K562 (cell line): Measurements from ENCODE around the gene AQP11. TPM values are rescaled to one million over a fixed set of nuclear protein-coding genes. Genes with fewer than 3 reads are reported as not detected.

Experiments
- ATAC-seq: fragments of 200-7000 bp; cut with Tn5 transposase; 3 replicates; pipeline ENCODE4 v1.9.1; 2020; ENCODE audit warnings: moderate library complexity
- BruUV-seq: library from RNA; stranded (reverse); fragments of 400-500 nt; replicated peaks from 2 replicates; lab custom pipeline; 2021; lab: Mats Ljungman, UMichigan
- CTCF ChIA-PET: fragments of 300-600 bp; formaldehyde crosslinking; extraction: SDS; loops from one replicate; lab custom pipeline; 2021; ENCODE audit warnings: low intra/inter-chr PET ratio; lab: Yijun Ruan, JAX
- POLR2A ChIA-PET: fragments of 300-600, 350-650 bp; sonication (Branson Sonifier 250); formaldehyde crosslinking; extraction: SDS; loops from one replicate; lab custom pipeline; 2021; ENCODE audit warnings: antibody characterized with exemption, inconsistent platforms; lab: Yijun Ruan, JAX
- DNase-seq, 4 experiments: peaks; one replicate each; pipeline versions ENCODE4 v3.0.0 to v3.0.0-alpha.2; 2011 to 2018; ENCODE audit warnings: low spot score in 3 of 4, mixed read lengths in 3 of 4; ENCODE audit errors: extremely low read depth in 1 of 4
- FAIRE-seq: peaks from 2 replicates; lab custom pipeline; 2011; peaks lifted over from hg19 to GRCh38; lab: Jason Lieb, UNC
- H2AFZ ChIP-seq: 2 replicates; pipeline ENCODE4 v1.6.0; 2011; ENCODE audit warnings: low read depth, low read length, control low read depth, inconsistent platforms
- H3K27ac ChIP-seq: fragments of 200-600 bp; 3 replicates; pipeline ENCODE4 v1.8.0; 2011; ENCODE audit warnings: low read depth, mild to moderate bottlenecking, control low read depth, inconsistent platforms, low read length, moderate library complexity, mixed read lengths; ENCODE audit errors: extremely low read depth
- H3K27me3 ChIP-seq, 2 experiments: fragments of 300-600 bp in 1 of 2; 2 replicates in 1 of 2; 3 replicates in 1 of 2; pipeline versions ENCODE4 v1.6.0 to v1.8.0; 2011; ENCODE audit warnings: inconsistent platforms in 2 of 2, low read length in 2 of 2, mild to moderate bottlenecking in 1 of 2, mixed read lengths in 1 of 2, moderate library complexity in 1 of 2; ENCODE audit not compliant: control insufficient read depth in 2 of 2, insufficient read depth in 2 of 2
- H3K36me3 ChIP-seq: fragments of 300-600 bp; 3 replicates; pipeline ENCODE4 v1.8.0; 2011; ENCODE audit warnings: mild to moderate bottlenecking, low read length, inconsistent platforms; ENCODE audit not compliant: control insufficient read depth, insufficient read depth
- H3K4me1 ChIP-seq, 2 experiments: fragments of 200-600 bp in 1 of 2; replicated peaks in 1 of 2; 2 replicates in 1 of 2; 3 replicates in 1 of 2; pipeline versions ENCODE4 v1.5.1 to v1.8.0; 2011; ENCODE audit warnings: inconsistent platforms in 2 of 2, low read length in 2 of 2, mild to moderate bottlenecking in 1 of 2, mixed read lengths in 1 of 2, moderate library complexity in 1 of 2; ENCODE audit not compliant: control insufficient read depth in 2 of 2, insufficient read depth in 2 of 2
- H3K4me2 ChIP-seq: 2 replicates; pipeline ENCODE4 v1.6.1; 2011; ENCODE audit warnings: low read length, control low read depth, inconsistent platforms, mixed read lengths; ENCODE audit not compliant: insufficient read depth
- H3K4me3 ChIP-seq: fragments of 200-600 bp; sonication (generic), shearing (Covaris generic); 2 replicates; pipeline ENCODE4 v1.5.1; 2016; ENCODE audit warnings: control low read depth, inconsistent platforms
- H3K79me2 ChIP-seq: fragments of 200-600 bp; 3 replicates; pipeline ENCODE4 v1.8.0; 2011; ENCODE audit warnings: low read length, inconsistent platforms; ENCODE audit not compliant: control insufficient read depth, insufficient read depth
- H3K9ac ChIP-seq, 2 experiments: 2 replicates each; pipeline versions ENCODE4 v1.6.0 to v1.6.1; 2011; ENCODE audit warnings: low read depth in 2 of 2, low read length in 2 of 2, control low read depth in 1 of 2, inconsistent platforms in 1 of 2, mild to moderate bottlenecking in 1 of 2, mixed read lengths in 1 of 2; ENCODE audit not compliant: insufficient read depth in 1 of 2
- H3K9me1 ChIP-seq: one replicate; pipeline ENCODE4 v1.6.0; 2011; ENCODE audit warnings: inconsistent platforms, mild to moderate bottlenecking, low read length, moderate library complexity; ENCODE audit not compliant: control insufficient read depth, insufficient read depth
- H3K9me3 ChIP-seq: replicated peaks from 2 replicates; pipeline ENCODE4 v1.5.1; 2011; ENCODE audit warnings: low read depth, low read length, inconsistent platforms; ENCODE audit not compliant: control insufficient read depth, insufficient read depth
- H4K20me1 ChIP-seq: replicated peaks from 2 replicates; pipeline ENCODE4 v1.6.1; 2011; ENCODE audit warnings: low read length, inconsistent platforms, mixed read lengths; ENCODE audit not compliant: control insufficient read depth, insufficient read depth
- DDX20 ChIP-seq: fragments of 450-650 bp; IDR thresholded peaks from 2 replicates; pipeline ENCODE4 v1.6.1; 2016; ENCODE audit warnings: missing genetic modification characterization, low read depth, mild to moderate bottlenecking, missing compliant biosample characterization, moderate library complexity
- MEIS2 ChIP-seq: fragments of 450-650 bp; IDR thresholded peaks from 2 replicates; pipeline ENCODE4 v1.6.1; 2014; ENCODE audit warnings: mild to moderate bottlenecking; ENCODE audit not compliant: partially characterized antibody
- PKNOX1 ChIP-seq: fragments of 450-650 bp; IDR thresholded peaks from 2 replicates; pipeline ENCODE4 v1.6.1; 2016
- TOE1 ChIP-seq, 2 experiments: fragments of 450-650 bp in 1 of 2; sonication (generic) in 1 of 2; formaldehyde crosslinking in 1 of 2; IDR thresholded peaks; 2 replicates each; pipeline versions ENCODE4 v1.7.1 to v1.8.0; 2016 to 2022; ENCODE audit warnings: borderline replicate concordance in 2 of 2, mild to moderate bottlenecking in 2 of 2, antibody characterized with exemption in 1 of 2, inconsistent platforms in 1 of 2, low read depth in 1 of 2, missing genetic modification reagents in 1 of 2, moderate library complexity in 1 of 2
- WGBS: fragments of 100-300 bp; shearing (Covaris generic); methylation state at CpG from one replicate; pipeline ENCODE4 v1.1.6; 2016; ENCODE audit warnings: low coverage, mixed read lengths; ENCODE audit not compliant: insufficient coverage; ENCODE audit errors: missing lambda C conversion rate; 5-methylcytosine and 5-hydroxymethylcytosine counted together
- in situ Hi-C: fragments of 300-500 bp; cut with MboI; formaldehyde crosslinking; loops from 4 replicates; pipeline ENCODE4 v1.15.0; 2018; ENCODE audit warnings: inconsistent platforms, mixed read lengths
- intact Hi-C: fragments of 100-400 bp; cut with micrococcal nuclease; formaldehyde crosslinking; loops from 2 replicates; pipeline ENCODE4 v1.14.2; 2022
- polyA plus RNA-seq, 8 experiments: library from polyadenylated mRNA; depleted of rRNA in 4 of 8; stranded (reverse) in 5 of 8; unstranded in 3 of 8; fragments of >200 nt; fragmentation: Nextera tagmentation in 2 of 8; fragmentation: Illumina TruSeq in 1 of 8; extraction: Ambion mirVana in 2 of 8; extraction: Trizol in 1 of 8; gene quantifications; 2 replicates each; pipeline versions ENCODE4 v1.2.1 to v1.2.3, GENCODE V29; 2011 to 2014; ENCODE audit warnings: inconsistent platforms in 1 of 8, missing spikeins in 1 of 8
- total RNA-seq, 7 experiments: library from RNA; depleted of rRNA in 6 of 7; stranded (reverse); fragments of >200 nt in 6 of 7; fragmentation: Illumina TruSeq in 2 of 7; extraction: Trizol in 2 of 7; gene quantifications; 2 replicates each; pipeline versions ENCODE4 v1.2.1 to v1.2.3, GENCODE V29; 2011 to 2021; ENCODE audit warnings: low replicate concordance in 1 of 7

The AQP11 gene
- total and polyA plus RNA-seq, 9 of the 15 experiments (the other 6 are each of a cell fraction or from before 2014, with no cell fraction given), result 0.09 to 1.0 (median 0.36) TPM

DNA sequence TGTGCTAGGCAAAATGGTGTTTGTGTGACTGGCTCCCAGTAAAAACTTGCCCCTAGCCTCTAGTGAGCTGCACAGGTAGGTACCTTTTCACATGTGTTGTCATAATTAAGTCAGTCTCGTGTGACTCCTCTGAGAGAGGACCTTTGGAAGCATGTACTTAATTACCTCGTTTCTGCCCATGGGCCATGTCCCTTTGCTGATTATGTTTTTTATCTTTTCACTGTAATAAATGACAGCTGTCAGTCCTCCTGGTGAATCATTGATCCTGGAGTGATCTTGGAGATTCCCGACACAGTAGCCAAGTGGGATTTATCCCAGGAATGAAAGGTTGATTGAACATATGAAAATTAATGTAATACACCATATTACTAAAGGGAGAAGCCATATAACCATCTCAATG lies 60.4 kb downstream of the AQP11 start:
- no TSS peak for BruUV-seq
- H3K9me3 ChIP-seq, result no peaks in the 10 kb centered on the region
- peak overlapping the region; percentile 75 for H2AFZ ChIP-seq
- ATAC-seq (no peak), FAIRE-seq (no peak), DNase-seq (no peak)
- no peaks in the 10 kb centered on the region for H4K20me1 ChIP-seq
- no peaks in the 10 kb centered on the region for H3K27me3 ChIP-seq
- POLR2A ChIA-PET, result interaction anchor here (0.6 to 1.2 kb wide), 2 partner anchors 12 to 15 kb away, joined by 3 to 5 read pairs; no protein-coding TSS in a partner anchor
- no peak overlapping the region; the same call in 2 of the 3 replicates for H3K27ac ChIP-seq
- H3K4me3 ChIP-seq, result no peak overlapping the region
- peaks cover 0 to 9% of the 10 kb centered on the region in 2 experiments; a peak in 3 of 5 replicates for H3K4me1 ChIP-seq
- no peaks in the 10 kb centered on the region for H3K9me1 ChIP-seq
- no peak overlapping the region for H3K4me2 ChIP-seq
- no peak overlapping the region for H3K9ac ChIP-seq
- no peaks in the 10 kb centered on the region for H3K36me3 ChIP-seq
- peak; percentile 51; the same call in 1 of the 2 replicates for TF ChIP-seq PKNOX1
- TF ChIP-seq DDX20 (tag), result no peak
- TF ChIP-seq MEIS2, result peak; percentile 57
- TF ChIP-seq TOE1 (IDR thresholded peaks at IDR 0.05; ENCODE audit: borderline replicate concordance), result no peak
- TF ChIP-seq TOE1 (CRISPR knock-in tag; IDR thresholded peaks at IDR 0.05; ENCODE audit: borderline replicate concordance, low read depth), result no peak
- in situ Hi-C loops, result no loop called here
- H3K79me2 ChIP-seq, result no peaks in the 10 kb centered on the region
- intact Hi-C loops, result loop anchor here (10.0 kb wide), 1 partner anchor 395 kb away; no protein-coding TSS in a partner anchor
- 18% methylated on average over 3 of the region's 3 CpGs for WGBS
- CTCF ChIA-PET, result no interaction called here
